Upper lobe of left lung (tissue), 4 donors: ENCODE measurements around the gene LHFPL3.

Source experiments
- EP300 ChIP-seq, 4 donors: sonication (generic); formaldehyde crosslinking; IDR thresholded peaks; one replicate each; pipeline ENCODE4 v1.5.1; 2017; ENCODE audit warnings: antibody characterized with exemption in 4 of 4, control low read depth in 2 of 4
- POLR2A ChIP-seq, 4 donors: fragments of 450-650 bp; IDR thresholded peaks; one replicate each; pipeline ENCODE4 v1.5.1; 2016 to 2017; ENCODE audit warnings: antibody characterized with exemption in 4 of 4, mild to moderate bottlenecking in 2 of 4
- POLR2AphosphoS5 ChIP-seq, 2 donors: sonication (generic); formaldehyde crosslinking; IDR thresholded peaks; one replicate each; pipeline ENCODE4 v1.5.1; 2017; ENCODE audit warnings: antibody characterized with exemption in 2 of 2
- TF ChIP-seq, protein P1 (sequence below), 6 experiments: fragments of 450-650 bp in 4 of 6; fragments of 200-600 bp in 2 of 6; sonication (generic) in 2 of 6; IDR thresholded peaks; one replicate each; pipeline ENCODE4 v1.5.1; 2016 to 2019; ENCODE audit warnings: antibody characterized with exemption in 6 of 6

DNA sequence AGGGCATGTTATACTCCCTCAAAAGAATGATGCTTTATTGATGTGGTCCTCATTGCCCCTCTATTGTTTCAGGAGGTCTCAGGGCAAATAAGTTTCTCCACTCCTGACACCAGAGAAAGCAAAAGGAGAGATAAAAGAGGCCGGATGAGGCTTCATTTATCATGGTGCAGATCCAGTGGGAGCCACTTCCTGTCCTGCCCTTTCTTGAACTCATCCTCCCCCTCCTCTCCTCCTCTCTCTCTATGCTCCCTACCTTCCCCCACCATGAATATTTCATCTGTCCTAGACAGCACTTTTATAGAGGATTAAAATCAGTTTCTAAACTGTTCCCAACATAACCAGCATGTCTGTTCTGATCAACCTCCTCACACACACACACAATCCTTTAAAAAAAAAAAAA lies 513.4 kb downstream of the LHFPL3 start:
- no peak for TF ChIP-seq POLR2AphosphoS5 (IDR thresholded peaks at IDR 0.05)
- TF ChIP-seq, protein P1, sequence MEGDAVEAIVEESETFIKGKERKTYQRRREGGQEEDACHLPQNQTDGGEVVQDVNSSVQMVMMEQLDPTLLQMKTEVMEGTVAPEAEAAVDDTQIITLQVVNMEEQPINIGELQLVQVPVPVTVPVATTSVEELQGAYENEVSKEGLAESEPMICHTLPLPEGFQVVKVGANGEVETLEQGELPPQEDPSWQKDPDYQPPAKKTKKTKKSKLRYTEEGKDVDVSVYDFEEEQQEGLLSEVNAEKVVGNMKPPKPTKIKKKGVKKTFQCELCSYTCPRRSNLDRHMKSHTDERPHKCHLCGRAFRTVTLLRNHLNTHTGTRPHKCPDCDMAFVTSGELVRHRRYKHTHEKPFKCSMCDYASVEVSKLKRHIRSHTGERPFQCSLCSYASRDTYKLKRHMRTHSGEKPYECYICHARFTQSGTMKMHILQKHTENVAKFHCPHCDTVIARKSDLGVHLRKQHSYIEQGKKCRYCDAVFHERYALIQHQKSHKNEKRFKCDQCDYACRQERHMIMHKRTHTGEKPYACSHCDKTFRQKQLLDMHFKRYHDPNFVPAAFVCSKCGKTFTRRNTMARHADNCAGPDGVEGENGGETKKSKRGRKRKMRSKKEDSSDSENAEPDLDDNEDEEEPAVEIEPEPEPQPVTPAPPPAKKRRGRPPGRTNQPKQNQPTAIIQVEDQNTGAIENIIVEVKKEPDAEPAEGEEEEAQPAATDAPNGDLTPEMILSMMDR (IDR thresholded peaks at IDR 0.05): no peak
- TF ChIP-seq EP300 (IDR thresholded peaks at IDR 0.05): no peak
- TF ChIP-seq POLR2A (IDR thresholded peaks at IDR 0.05): no peak
